SW 1271 (cell line): ENCODE results near the gene TTLL1.
"Not testable (repeated sequence)": the region's sequence is repeated elsewhere in the genome, so short reads cannot be mapped to it uniquely, and the experiment has no call there.

ENCODE experiments used
- DNase-seq, 2 experiments: peaks; one replicate each; lab custom pipeline; 2025; lab: John Stamatoyannopoulos, UW

Gene TTLL1

GRCh38 chr22:43066844-43067385 is 22.3 kb downstream of the TTLL1 start:
- no peak for DNase-seq

- DNase-seq = no peak
Observed at GRCh38 chr22:43066134-43066533, 23.1 kb downstream of the TTLL1 start.

- no peak for DNase-seq
Observed at GRCh38 chr22:43060183-43060582, 29.0 kb downstream of the TTLL1 start.

- DNase-seq = no peak
Observed at GRCh38 chr22:43057641-43058040, 31.6 kb downstream of the TTLL1 start.

GRCh38 chr22:43053176-43053575 is 36.0 kb downstream of the TTLL1 start:
- DNase-seq = no peak

- DNase-seq = no peak
Observed at GRCh38 chr22:43050995-43051394, 38.2 kb downstream of the TTLL1 start.

- no peak for DNase-seq
Observed at GRCh38 chr22:43047605-43048004, 41.6 kb downstream of the TTLL1 start.

- no peak for DNase-seq
Observed at GRCh38 chr22:43044290-43044712, 44.9 kb downstream of the TTLL1 start.

- DNase-seq = no peak
Observed at GRCh38 chr22:43042101-43042780, 47.0 kb downstream of the TTLL1 start.

- DNase-seq = no peak
Observed at GRCh38 chr22:43039800-43040199, 49.4 kb downstream of the TTLL1 start.

GRCh38 chr22:43038325-43038724 is 50.9 kb downstream of the TTLL1 start:
- DNase-seq = no peak

GRCh38 chr22:43036282-43036829 is 52.8 kb downstream of the TTLL1 start:
- no peak for DNase-seq

GRCh38 chr22:43035250-43035649 is 53.9 kb downstream of the TTLL1 start:
- DNase-seq = no peak

- no peak for DNase-seq
Observed at GRCh38 chr22:43031617-43032016, 57.6 kb downstream of the TTLL1 start.

GRCh38 chr22:43018615-43019014 is 70.6 kb downstream of the TTLL1 start:
- no peak for DNase-seq

- DNase-seq = no peak
Observed at GRCh38 chr22:43017525-43018460, 71.4 kb downstream of the TTLL1 start.

GRCh38 chr22:43016150-43016549 is 73.0 kb downstream of the TTLL1 start:
- not testable (repeated sequence) for DNase-seq

GRCh38 chr22:43015677-43016042 is 73.5 kb downstream of the TTLL1 start:
- no peak for DNase-seq

GRCh38 chr22:43014869-43015676 is 74.1 kb downstream of the TTLL1 start, which contains the start of gene PACSIN2:
PACSIN2 (minus strand) TSS chr22:43015149; CDS start chr22:42912080, 103,069 bp downstream.
- DNase-seq = peak; percentile 82 to 92

- peak in 1 of 2 experiments; percentile 27 for DNase-seq
Observed at GRCh38 chr22:43014316-43014868, 74.8 kb downstream of the TTLL1 start.
